IPS DF 19.7 (cell line): ENCODE data around the gene APOL1.

ENCODE experiments used
- DNase-seq: peaks from one replicate; pipeline ENCODE4 v3.0.0-alpha.2; 2013; ENCODE audit warnings: low read depth, low spot score

The APOL1 gene

GRCh38 chr22:36308880-36309279 is 55.9 kb downstream of the APOL1 start:
- no peak for DNase-seq

- DNase-seq = no peak
Observed at GRCh38 chr22:36311386-36312085, 58.6 kb downstream of the APOL1 start.

- DNase-seq = no peak
Observed at GRCh38 chr22:36315325-36315724, 62.4 kb downstream of the APOL1 start.

GRCh38 chr22:36316419-36316818 is 63.5 kb downstream of the APOL1 start:
- DNase-seq = no peak
